A549 treated with AZD9567 at 1 μM for 4 hours (cell line): Measurements from ENCODE around the gene CLGN. TPM values are rescaled to one million over a fixed set of nuclear protein-coding genes. Genes with fewer than 3 reads are reported as not detected.

Experiments used
- total RNA-seq: library from RNA; stranded (reverse); fragments of 200-300 nt; extraction: Qiagen RNA extraction; gene quantifications from 5 replicates; pipeline ENCODE4 v1.2.3, GENCODE V29; 2022; ENCODE audit not compliant: insufficient read depth

The CLGN gene, protein sequence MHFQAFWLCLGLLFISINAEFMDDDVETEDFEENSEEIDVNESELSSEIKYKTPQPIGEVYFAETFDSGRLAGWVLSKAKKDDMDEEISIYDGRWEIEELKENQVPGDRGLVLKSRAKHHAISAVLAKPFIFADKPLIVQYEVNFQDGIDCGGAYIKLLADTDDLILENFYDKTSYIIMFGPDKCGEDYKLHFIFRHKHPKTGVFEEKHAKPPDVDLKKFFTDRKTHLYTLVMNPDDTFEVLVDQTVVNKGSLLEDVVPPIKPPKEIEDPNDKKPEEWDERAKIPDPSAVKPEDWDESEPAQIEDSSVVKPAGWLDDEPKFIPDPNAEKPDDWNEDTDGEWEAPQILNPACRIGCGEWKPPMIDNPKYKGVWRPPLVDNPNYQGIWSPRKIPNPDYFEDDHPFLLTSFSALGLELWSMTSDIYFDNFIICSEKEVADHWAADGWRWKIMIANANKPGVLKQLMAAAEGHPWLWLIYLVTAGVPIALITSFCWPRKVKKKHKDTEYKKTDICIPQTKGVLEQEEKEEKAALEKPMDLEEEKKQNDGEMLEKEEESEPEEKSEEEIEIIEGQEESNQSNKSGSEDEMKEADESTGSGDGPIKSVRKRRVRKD
- 4.7 to 7.7 TPM (median 5.5 TPM) in 5 replicates for total RNA-seq

DNA sequence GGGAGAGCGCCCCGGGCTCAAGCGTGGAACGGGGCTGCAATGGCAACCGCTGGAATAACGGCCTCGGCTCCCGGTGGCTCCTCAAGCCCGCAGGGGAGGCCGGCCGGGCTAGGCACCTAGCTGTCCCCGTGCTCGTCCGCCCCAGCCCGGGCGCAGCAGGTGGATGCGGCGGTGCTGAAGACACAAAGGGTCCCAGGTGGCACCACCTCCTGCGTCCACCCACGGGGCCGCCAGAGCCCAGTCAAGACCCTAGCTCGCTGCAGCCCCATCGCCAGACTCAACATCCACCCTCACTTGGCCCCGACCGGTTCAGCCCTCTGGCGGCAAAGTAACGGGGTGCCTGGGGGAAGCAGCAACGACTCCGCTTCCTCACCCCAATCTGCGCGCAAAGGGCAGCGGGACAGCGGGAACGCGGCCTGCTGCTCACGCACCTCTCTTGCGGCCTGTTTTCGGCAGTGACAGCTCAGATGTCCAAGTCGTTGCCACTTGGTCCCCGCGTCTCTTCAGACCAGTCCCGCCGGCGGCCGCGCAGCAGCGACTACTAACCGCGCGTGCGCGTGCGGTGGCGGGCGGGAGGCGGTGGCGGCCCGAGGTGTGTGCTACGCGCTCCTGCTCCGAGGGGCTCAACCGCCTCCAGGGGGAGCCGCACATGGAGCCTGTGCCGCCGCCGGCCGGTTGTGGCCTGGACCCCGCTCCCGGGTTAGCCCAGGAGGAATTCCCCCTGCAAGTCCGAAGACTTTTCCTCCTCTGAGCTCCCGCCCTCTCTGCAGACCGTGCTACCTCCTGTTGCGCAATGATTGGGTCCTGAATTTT is at the start of gene CLGN:
Gene CLGN, minus strand, starts transcription at position 543 of the 813 bp plus-strand sequence. CDS start 14,570 bp downstream, outside the sequence.

DNA sequence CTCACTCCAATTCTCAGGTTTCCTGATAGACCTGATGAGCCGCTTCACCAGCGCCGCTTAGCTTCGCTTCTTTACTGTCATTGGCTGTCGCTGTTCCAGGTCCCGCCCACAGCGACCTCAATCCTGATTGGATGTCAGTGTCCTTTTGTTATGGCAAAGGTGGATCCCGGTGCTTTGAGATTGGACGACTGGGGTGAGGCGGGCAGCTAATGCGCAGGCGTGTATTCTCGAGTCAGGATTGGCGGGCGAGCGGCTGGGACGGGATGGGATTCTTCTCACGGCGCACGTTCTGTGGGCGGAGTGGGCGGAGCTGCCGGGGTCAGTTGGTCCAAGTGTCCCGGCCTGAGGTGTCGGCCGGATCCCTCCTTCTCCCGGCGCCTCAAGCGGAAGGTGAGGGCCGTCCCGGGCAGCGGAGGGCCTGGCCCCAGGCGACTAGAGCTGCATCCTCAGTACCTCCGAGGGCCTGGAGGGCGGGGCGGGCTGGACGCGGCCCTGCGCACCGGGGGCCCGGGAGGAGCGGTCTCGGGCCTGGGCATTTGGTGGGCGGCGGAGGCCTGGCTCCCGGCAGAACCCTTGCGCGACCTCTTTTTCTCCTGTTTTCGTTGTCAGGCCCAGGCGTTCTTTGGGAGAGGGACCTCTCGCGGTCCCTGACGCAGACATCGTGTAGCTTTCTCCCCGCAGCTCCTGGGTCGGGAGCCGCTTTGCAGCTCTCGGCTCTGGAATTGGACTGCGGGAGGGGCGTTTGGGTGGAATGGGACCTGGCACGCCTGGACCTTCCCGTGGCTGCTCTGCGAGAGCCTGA is 53.9 kb downstream of the CLGN start, which contains the start of gene SCOC:
Gene SCOC, plus strand, starts transcription at position 319 of the 802 bp plus-strand sequence. CDS start 5,525 bp downstream, outside the sequence.

Other genes starting within 250 kb of the CLGN start
- 21.6 to 39.3 TPM (median 35.8 TPM) in 5 replicates for gene SCOC, start 54.0 kb downstream of the CLGN start, total RNA-seq
- not detected in 5 replicates for gene MGAT4D, start 70.6 kb upstream of the CLGN start, total RNA-seq
- gene ELMOD2, start 96.5 kb upstream of the CLGN start, total RNA-seq = 8.7 to 13.6 TPM (median 11.7 TPM) in 5 replicates
- gene UCP1, start 141.3 kb upstream of the CLGN start, total RNA-seq = 0.07 to 0.11 TPM (median 0.08 TPM) in 4 of 5 replicates, not detected in the other